K562 (cell line): ENCODE results near the gene CNTNAP4. TPM values are rescaled to one million over a fixed set of nuclear protein-coding genes. Genes with fewer than 3 reads are reported as not detected.

ENCODE experiments used
- ATAC-seq: fragments of 200-7000 bp; cut with Tn5 transposase; 3 replicates; pipeline ENCODE4 v1.9.1; 2020; ENCODE audit warnings: moderate library complexity
- BruUV-seq: library from RNA; stranded (reverse); fragments of 400-500 nt; replicated peaks from 2 replicates; lab custom pipeline; 2021; lab: Mats Ljungman, UMichigan
- CTCF ChIA-PET: fragments of 300-600 bp; formaldehyde crosslinking; extraction: SDS; loops from one replicate; lab custom pipeline; 2021; ENCODE audit warnings: low intra/inter-chr PET ratio; lab: Yijun Ruan, JAX
- POLR2A ChIA-PET: fragments of 300-600, 350-650 bp; sonication (Branson Sonifier 250); formaldehyde crosslinking; extraction: SDS; loops from one replicate; lab custom pipeline; 2021; ENCODE audit warnings: antibody characterized with exemption, inconsistent platforms; lab: Yijun Ruan, JAX
- DNase-seq, 4 experiments: peaks; one replicate each; pipeline versions ENCODE4 v3.0.0 to v3.0.0-alpha.2; 2011 to 2018; ENCODE audit warnings: low spot score in 3 of 4, mixed read lengths in 3 of 4; ENCODE audit errors: extremely low read depth in 1 of 4
- FAIRE-seq: peaks from 2 replicates; lab custom pipeline; 2011; peaks lifted over from hg19 to GRCh38; lab: Jason Lieb, UNC
- H2AFZ ChIP-seq: 2 replicates; pipeline ENCODE4 v1.6.0; 2011; ENCODE audit warnings: low read depth, low read length, control low read depth, inconsistent platforms
- H3K27ac ChIP-seq: fragments of 200-600 bp; 3 replicates; pipeline ENCODE4 v1.8.0; 2011; ENCODE audit warnings: low read depth, mild to moderate bottlenecking, control low read depth, inconsistent platforms, low read length, moderate library complexity, mixed read lengths; ENCODE audit errors: extremely low read depth
- H3K27me3 ChIP-seq, 2 experiments: fragments of 300-600 bp in 1 of 2; 2 replicates in 1 of 2; 3 replicates in 1 of 2; pipeline versions ENCODE4 v1.6.0 to v1.8.0; 2011; ENCODE audit warnings: inconsistent platforms in 2 of 2, low read length in 2 of 2, mild to moderate bottlenecking in 1 of 2, mixed read lengths in 1 of 2, moderate library complexity in 1 of 2; ENCODE audit not compliant: control insufficient read depth in 2 of 2, insufficient read depth in 2 of 2
- H3K36me3 ChIP-seq: fragments of 300-600 bp; 3 replicates; pipeline ENCODE4 v1.8.0; 2011; ENCODE audit warnings: mild to moderate bottlenecking, low read length, inconsistent platforms; ENCODE audit not compliant: control insufficient read depth, insufficient read depth
- H3K4me1 ChIP-seq, 2 experiments: fragments of 200-600 bp in 1 of 2; replicated peaks in 1 of 2; 2 replicates in 1 of 2; 3 replicates in 1 of 2; pipeline versions ENCODE4 v1.5.1 to v1.8.0; 2011; ENCODE audit warnings: inconsistent platforms in 2 of 2, low read length in 2 of 2, mild to moderate bottlenecking in 1 of 2, mixed read lengths in 1 of 2, moderate library complexity in 1 of 2; ENCODE audit not compliant: control insufficient read depth in 2 of 2, insufficient read depth in 2 of 2
- H3K4me2 ChIP-seq: 2 replicates; pipeline ENCODE4 v1.6.1; 2011; ENCODE audit warnings: low read length, control low read depth, inconsistent platforms, mixed read lengths; ENCODE audit not compliant: insufficient read depth
- H3K4me3 ChIP-seq: fragments of 200-600 bp; sonication (generic), shearing (Covaris generic); 2 replicates; pipeline ENCODE4 v1.5.1; 2016; ENCODE audit warnings: control low read depth, inconsistent platforms
- H3K79me2 ChIP-seq: fragments of 200-600 bp; 3 replicates; pipeline ENCODE4 v1.8.0; 2011; ENCODE audit warnings: low read length, inconsistent platforms; ENCODE audit not compliant: control insufficient read depth, insufficient read depth
- H3K9ac ChIP-seq, 2 experiments: 2 replicates each; pipeline versions ENCODE4 v1.6.0 to v1.6.1; 2011; ENCODE audit warnings: low read depth in 2 of 2, low read length in 2 of 2, control low read depth in 1 of 2, inconsistent platforms in 1 of 2, mild to moderate bottlenecking in 1 of 2, mixed read lengths in 1 of 2; ENCODE audit not compliant: insufficient read depth in 1 of 2
- H3K9me1 ChIP-seq: one replicate; pipeline ENCODE4 v1.6.0; 2011; ENCODE audit warnings: inconsistent platforms, mild to moderate bottlenecking, low read length, moderate library complexity; ENCODE audit not compliant: control insufficient read depth, insufficient read depth
- H3K9me3 ChIP-seq: replicated peaks from 2 replicates; pipeline ENCODE4 v1.5.1; 2011; ENCODE audit warnings: low read depth, low read length, inconsistent platforms; ENCODE audit not compliant: control insufficient read depth, insufficient read depth
- H4K20me1 ChIP-seq: replicated peaks from 2 replicates; pipeline ENCODE4 v1.6.1; 2011; ENCODE audit warnings: low read length, inconsistent platforms, mixed read lengths; ENCODE audit not compliant: control insufficient read depth, insufficient read depth
- E4F1 ChIP-seq: fragments of 250-450 bp; sonication (Bioruptor Pico); IDR thresholded peaks from 2 replicates; pipeline ENCODE4 v1.5.0; 2021; ENCODE audit warnings: mild to moderate bottlenecking, borderline replicate concordance
- NELFE ChIP-seq: IDR thresholded peaks from 2 replicates; pipeline ENCODE4 v1.6.1; 2011; ENCODE audit warnings: mild to moderate bottlenecking; ENCODE audit not compliant: insufficient read depth, insufficient read length
- PHB ChIP-seq: fragments of 250-450 bp; sonication (Bioruptor Pico); IDR thresholded peaks from 2 replicates; pipeline ENCODE4 v1.5.0; 2021
- ZZZ3 ChIP-seq: fragments of 450-650 bp; IDR thresholded peaks from 2 replicates; pipeline ENCODE4 v1.6.1; 2016; ENCODE audit warnings: antibody characterized with exemption, mild to moderate bottlenecking, moderate library complexity
- WGBS: fragments of 100-300 bp; shearing (Covaris generic); methylation state at CpG from one replicate; pipeline ENCODE4 v1.1.6; 2016; ENCODE audit warnings: low coverage, mixed read lengths; ENCODE audit not compliant: insufficient coverage; ENCODE audit errors: missing lambda C conversion rate; 5-methylcytosine and 5-hydroxymethylcytosine counted together
- in situ Hi-C: fragments of 300-500 bp; cut with MboI; formaldehyde crosslinking; loops from 4 replicates; pipeline ENCODE4 v1.15.0; 2018; ENCODE audit warnings: inconsistent platforms, mixed read lengths
- intact Hi-C: fragments of 100-400 bp; cut with micrococcal nuclease; formaldehyde crosslinking; loops from 2 replicates; pipeline ENCODE4 v1.14.2; 2022
- polyA plus RNA-seq, 8 experiments: library from polyadenylated mRNA; depleted of rRNA in 4 of 8; stranded (reverse) in 5 of 8; unstranded in 3 of 8; fragments of >200 nt; fragmentation: Nextera tagmentation in 2 of 8; fragmentation: Illumina TruSeq in 1 of 8; extraction: Ambion mirVana in 2 of 8; extraction: Trizol in 1 of 8; gene quantifications; 2 replicates each; pipeline versions ENCODE4 v1.2.1 to v1.2.3, GENCODE V29; 2011 to 2014; ENCODE audit warnings: inconsistent platforms in 1 of 8, missing spikeins in 1 of 8
- total RNA-seq, 7 experiments: library from RNA; depleted of rRNA in 6 of 7; stranded (reverse); fragments of >200 nt in 6 of 7; fragmentation: Illumina TruSeq in 2 of 7; extraction: Trizol in 2 of 7; gene quantifications; 2 replicates each; pipeline versions ENCODE4 v1.2.1 to v1.2.3, GENCODE V29; 2011 to 2021; ENCODE audit warnings: low replicate concordance in 1 of 7
- TF ChIP-seq, protein P1 (sequence below): fragments of 250-450 bp; sonication (Bioruptor Pico); IDR thresholded peaks from 2 replicates; pipeline ENCODE4 v1.9.0; 2021; ENCODE audit warnings: mild to moderate bottlenecking
- TF ChIP-seq, protein P2 (sequence below): sonication (generic); formaldehyde crosslinking; IDR thresholded peaks from 2 replicates; pipeline ENCODE4 v1.8.0; 2022; ENCODE audit warnings: mild to moderate bottlenecking, missing genetic modification reagents

CNTNAP4 gene
- total and polyA plus RNA-seq, 9 of the 15 experiments (the other 6 are each of a cell fraction or from before 2014, with no cell fraction given): not detected

GRCh38 chr16:76387994-76388393 lies 110.8 kb downstream of the CNTNAP4 start:
- in situ Hi-C loops: no loop called here
- no peaks in the 10 kb centered on the region for H3K9me1 ChIP-seq
- TF ChIP-seq E4F1 (CRISPR knock-in tag): no peak
- TF ChIP-seq PHB: no peak
- TF ChIP-seq NELFE: no peak
- TF ChIP-seq ZZZ3: no peak
- TF ChIP-seq, protein P1, sequence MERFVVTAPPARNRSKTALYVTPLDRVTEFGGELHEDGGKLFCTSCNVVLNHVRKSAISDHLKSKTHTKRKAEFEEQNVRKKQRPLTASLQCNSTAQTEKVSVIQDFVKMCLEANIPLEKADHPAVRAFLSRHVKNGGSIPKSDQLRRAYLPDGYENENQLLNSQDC (CRISPR knock-in tag): no peak
- TF ChIP-seq, protein P2, sequence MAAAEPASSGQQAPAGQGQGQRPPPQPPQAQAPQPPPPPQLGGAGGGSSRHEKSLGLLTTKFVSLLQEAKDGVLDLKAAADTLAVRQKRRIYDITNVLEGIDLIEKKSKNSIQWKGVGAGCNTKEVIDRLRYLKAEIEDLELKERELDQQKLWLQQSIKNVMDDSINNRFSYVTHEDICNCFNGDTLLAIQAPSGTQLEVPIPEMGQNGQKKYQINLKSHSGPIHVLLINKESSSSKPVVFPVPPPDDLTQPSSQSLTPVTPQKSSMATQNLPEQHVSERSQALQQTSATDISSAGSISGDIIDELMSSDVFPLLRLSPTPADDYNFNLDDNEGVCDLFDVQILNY (CRISPR knock-in tag): no peak
- TF ChIP-seq, all 486 proteins: peak for 0
- H4K20me1 ChIP-seq: no peaks in the 10 kb centered on the region
- CTCF ChIA-PET: no interaction called here
- no peaks in the 10 kb centered on the region for H3K36me3 ChIP-seq
- H3K27ac ChIP-seq: no peak overlapping the region
- no peak overlapping the region for H3K9ac ChIP-seq
- H3K79me2 ChIP-seq: no peaks in the 10 kb centered on the region
- H3K9me3 ChIP-seq: no peaks in the 10 kb centered on the region
- no TSS peak for BruUV-seq
- POLR2A ChIA-PET: no interaction called here
- H2AFZ ChIP-seq: no peak overlapping the region
- WGBS: 0% methylated on average over 2 of the region's 2 CpGs
- no peak overlapping the region for H3K4me2 ChIP-seq
- no peak for ATAC-seq
- no peak overlapping the region for H3K4me3 ChIP-seq
- H3K4me1 ChIP-seq: no peaks in the 10 kb centered on the region
- no peak for FAIRE-seq
- no peak for DNase-seq
- intact Hi-C loops: no loop called here
- no peaks in the 10 kb centered on the region for H3K27me3 ChIP-seq
